GM18507 (cell line): ENCODE results near the gene OR8D2.
"Not testable (repeated sequence)": the region's sequence is repeated elsewhere in the genome, so short reads cannot be mapped to it uniquely, and the experiment has no call there.

ENCODE experiments used
- DNase-seq: peaks from one replicate; pipeline ENCODE4 v3.0.0; 2011; ENCODE audit warnings: low read depth; ENCODE audit not compliant: insufficient read length; ENCODE audit errors: extremely low spot score
- FAIRE-seq: peaks from 2 replicates; lab custom pipeline; 2011; peaks lifted over from hg19 to GRCh38; lab: Jason Lieb, UNC

OR8D2 gene

DNA sequence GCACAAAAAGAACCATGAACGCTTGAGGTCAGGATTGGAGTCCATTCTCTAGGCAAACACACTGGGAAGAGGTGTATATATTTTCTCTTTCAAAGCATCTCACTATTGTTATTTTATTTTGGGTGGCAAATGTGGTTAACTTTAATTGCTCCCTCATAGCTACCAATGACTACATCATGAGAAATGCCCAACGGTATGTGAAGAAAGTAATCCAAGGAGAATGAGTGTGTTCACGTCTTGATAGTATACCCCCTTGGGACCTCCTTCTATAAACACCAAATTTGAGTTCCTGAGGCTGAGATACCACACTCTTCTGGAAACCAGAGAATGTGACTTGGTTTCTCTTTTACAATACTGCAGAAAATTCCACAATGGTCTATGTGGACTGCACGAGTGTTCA, 22.1 kb downstream of the OR8D2 start:
- no peak for FAIRE-seq
- no peak for DNase-seq

DNA sequence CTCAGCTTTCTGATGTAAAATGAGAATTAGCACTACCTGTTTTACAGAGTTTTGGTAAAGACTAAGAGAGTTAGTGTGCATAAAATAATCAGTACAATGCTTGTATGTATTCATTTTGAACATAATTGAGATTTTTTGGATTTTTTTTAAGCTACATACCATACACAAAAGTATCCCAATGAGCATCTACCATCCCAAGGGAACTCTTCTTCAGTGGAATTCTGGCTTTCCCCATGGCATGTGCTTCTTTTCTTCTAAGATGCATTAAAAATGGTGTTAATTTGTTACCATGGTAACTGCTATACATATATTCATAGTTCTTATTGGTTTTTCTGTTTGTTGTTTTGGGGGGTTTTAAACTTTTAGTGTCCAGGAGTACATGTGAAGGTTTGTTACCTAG, 24.0 kb downstream of the OR8D2 start:
- FAIRE-seq (no peak), DNase-seq (no peak)

DNA sequence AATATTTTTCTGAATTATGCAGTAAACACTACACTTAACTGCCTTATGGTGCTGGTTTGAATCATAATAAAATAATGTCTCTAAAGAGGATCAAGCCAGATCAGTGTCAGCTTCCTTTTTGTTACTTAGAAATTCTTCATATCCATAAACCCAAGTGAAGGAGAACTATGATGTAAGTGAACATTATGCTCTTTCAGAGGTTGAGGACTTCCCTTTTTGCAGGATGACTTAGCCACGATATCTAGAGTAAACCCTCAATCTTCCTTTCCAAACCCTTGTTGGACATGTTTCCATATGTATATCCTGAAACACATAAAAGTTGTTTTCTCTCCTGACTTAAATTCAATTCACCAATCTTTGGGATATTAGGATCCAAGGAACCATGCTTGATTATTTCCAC, 25.3 kb downstream of the OR8D2 start:
- FAIRE-seq = no peak
- DNase-seq = no peak

DNA sequence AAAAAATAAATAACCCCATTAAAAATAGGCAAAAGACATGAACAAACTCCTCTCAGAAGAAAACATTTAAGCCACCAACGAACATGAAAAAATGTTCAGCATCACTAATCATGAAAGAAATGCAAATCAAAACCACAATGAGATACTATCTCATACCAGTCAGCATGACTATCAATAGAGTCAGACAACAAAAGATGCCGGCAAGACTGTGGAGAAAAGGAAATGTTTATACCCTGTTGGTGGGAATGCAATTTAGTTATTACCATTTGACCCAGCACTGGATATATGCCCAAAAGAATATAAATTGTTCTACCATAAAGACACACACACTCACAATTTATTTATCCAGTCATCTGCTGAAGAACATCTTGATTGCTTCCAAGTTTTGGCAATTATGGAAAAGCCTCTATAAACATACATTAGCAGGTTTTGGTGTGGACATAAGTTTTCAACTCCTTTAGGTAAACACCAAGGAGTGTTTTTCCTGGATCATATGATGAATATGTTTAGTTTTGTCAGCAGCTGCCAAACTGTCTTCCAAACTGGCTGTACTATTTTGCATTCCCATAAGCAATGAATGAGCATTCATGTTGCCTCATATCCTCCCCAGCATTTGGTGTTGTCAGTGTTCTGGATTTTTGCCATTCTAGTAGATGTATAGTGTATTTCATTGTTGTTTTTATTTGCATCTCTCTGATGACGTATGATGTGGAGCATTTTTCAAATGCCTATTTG, 34.2 kb downstream of the OR8D2 start:
- no peak for FAIRE-seq
- no peak for DNase-seq

DNA sequence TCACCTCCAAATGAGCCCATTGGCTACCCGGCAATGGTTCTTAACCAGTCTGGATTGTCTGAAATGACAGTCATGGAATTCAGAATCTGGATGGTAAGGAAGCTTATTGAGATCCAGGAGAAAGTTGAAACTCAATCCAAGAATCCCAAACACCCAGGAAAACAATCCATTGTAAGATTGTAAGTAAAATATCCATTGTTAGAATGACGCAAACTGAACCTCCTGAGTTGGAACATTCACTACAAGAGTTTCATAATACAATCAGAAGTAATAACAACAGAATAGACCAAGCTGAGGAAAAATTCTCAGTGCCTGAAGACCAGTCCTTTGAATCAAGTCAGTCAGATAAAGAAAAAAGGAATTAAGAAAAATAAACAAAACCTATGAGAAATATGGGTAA, 41.7 kb downstream of the OR8D2 start:
- DNase-seq (no peak), FAIRE-seq (no peak)

DNA sequence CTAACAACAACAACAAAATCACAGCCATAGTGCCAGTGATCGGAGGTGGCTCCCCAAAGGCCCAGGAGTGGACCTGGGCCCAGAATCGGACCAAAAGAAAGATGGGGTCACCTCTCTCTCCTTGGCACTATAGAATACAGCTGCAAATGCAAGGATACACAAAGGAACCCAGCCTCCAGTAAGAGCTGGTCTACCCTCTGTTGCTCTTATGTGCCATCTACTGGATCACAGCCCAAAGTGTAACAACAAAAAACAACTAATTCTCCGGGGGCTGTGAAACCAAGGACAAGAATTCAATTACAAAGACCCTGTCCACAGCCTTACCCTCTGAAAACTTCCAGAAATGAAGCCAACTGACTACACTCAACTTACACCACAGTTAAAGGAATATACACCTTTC, 42.2 kb downstream of the OR8D2 start:
- DNase-seq (no peak), FAIRE-seq (no peak)

DNA sequence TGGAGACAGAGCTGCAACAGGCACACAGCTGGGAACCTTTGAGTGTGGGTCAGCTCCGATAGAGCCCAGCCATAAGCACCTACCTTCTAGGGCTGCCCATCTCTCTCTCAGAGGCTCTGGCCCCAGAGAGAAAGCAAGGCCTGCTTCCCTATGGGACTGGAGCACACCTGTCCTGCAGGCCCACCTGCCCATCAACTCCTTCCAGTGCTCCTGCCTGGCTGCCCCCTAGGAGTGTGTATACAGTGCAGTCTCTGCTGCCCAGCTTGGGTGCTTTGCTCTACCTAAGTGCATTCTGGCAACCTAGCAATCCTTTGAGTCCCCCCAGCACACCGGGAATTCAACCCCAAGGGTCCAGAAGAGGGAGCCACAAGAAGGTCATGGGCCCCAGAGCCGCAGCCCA, 42.8 kb downstream of the OR8D2 start:
- FAIRE-seq (no peak), DNase-seq (no peak)

DNA sequence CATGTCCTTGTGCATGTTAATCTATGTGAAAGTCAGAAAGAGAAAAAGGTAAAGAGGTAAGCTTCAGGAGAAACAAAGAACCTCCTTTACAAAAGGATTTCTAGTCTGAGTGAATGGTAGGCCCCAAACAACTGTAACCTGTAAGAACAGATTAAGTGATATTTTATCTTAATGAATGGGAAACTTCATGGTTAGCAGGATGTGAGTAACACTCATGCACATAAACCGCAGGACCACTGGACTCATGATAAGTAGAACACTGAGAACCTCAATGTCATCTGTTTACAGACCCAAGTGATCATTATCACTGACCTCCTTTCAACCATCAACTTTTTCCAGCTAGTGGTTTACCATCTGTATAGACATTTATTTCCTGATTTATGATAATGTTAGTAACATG, 43.9 kb downstream of the OR8D2 start:
- FAIRE-seq (no peak), DNase-seq (no peak)

DNA sequence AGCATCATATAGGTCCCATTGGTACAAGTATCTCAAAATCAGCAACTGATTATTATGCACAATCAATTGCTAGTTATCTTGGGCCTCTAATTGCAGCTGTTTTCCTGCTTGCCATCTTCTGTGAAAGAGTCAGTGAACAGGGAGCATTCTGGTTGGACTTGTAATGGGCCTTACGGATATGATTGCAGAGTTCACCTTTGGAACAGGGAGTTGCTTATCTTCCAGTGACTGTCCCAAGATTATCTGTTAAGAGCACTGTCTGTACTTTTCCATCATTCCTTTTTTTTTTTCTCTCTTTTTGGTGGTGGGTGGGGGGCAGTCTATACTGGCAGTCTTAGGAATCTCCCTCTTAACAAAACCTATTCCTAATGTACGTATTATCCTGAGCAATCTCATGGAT, 46.0 kb downstream of the OR8D2 start:
- no peak for FAIRE-seq

DNA sequence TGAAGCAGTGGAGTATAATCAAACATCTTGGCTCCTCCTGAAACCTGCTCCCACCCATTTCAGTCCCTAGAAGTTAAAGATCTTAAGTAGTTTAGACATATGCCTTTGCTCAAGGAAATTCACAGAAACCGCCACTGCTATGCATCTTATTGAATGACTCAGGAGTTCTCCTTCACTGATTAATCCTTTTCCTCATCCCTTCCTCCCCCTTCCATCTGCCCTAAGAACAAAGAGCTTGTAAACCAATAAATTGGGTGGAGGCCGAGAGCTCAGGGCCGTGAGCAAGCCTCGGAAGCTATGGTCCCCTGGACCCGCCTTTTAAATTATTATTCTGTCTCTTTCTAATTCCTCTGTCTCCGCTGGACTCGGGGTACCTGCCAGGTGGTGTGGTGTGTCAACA, 49.1 kb downstream of the OR8D2 start:
- DNase-seq, FAIRE-seq: not testable (repeated sequence)

More for the DNA sequence above, 46.0 kb downstream of the OR8D2 start:
- no peak for DNase-seq
